Fibroblast of lung (primary cell): Measurements from ENCODE around the gene ATP10A. TPM values are rescaled to one million over a fixed set of nuclear protein-coding genes. Genes with fewer than 3 reads are reported as not detected.

Experiments used
- DNase-seq, 2 donors: peaks; one replicate each; pipeline versions ENCODE4 v3.0.0 to v3.0.0-alpha.2; 2010; ENCODE audit warnings: low read depth in 2 of 2
- H2AFZ ChIP-seq: 2 replicates; pipeline ENCODE4 v1.5.1; 2012; ENCODE audit warnings: low read length, control low read depth, inconsistent platforms
- H3K27ac ChIP-seq: 2 replicates; pipeline ENCODE4 v1.5.1; 2011; ENCODE audit warnings: low read length, control low read depth; ENCODE audit not compliant: insufficient read depth
- H3K27me3 ChIP-seq: 2 replicates; pipeline ENCODE4 v1.5.1; 2011; ENCODE audit warnings: mild to moderate bottlenecking, low read length; ENCODE audit not compliant: control insufficient read depth, insufficient read depth
- H3K36me3 ChIP-seq: 2 replicates; pipeline ENCODE4 v1.5.1; 2011; ENCODE audit warnings: low read length; ENCODE audit not compliant: control insufficient read depth, insufficient read depth
- H3K4me1 ChIP-seq: 2 replicates; pipeline ENCODE4 v1.5.1; 2011; ENCODE audit warnings: low read length; ENCODE audit not compliant: control insufficient read depth, insufficient read depth; ENCODE audit errors: extremely low read depth
- H3K4me2 ChIP-seq: 2 replicates; pipeline ENCODE4 v1.5.1; 2011; ENCODE audit warnings: low read length, control low read depth; ENCODE audit not compliant: insufficient read depth; ENCODE audit errors: extremely low read depth
- H3K4me3 ChIP-seq, 4 experiments: fragments of 200-600 bp in 1 of 4; sonication (generic) in 1 of 4; replicated peaks in 1 of 4; 2 replicates each; pipeline ENCODE4 v1.5.1; 2011 to 2016; ENCODE audit warnings: low read length in 4 of 4, low read depth in 3 of 4, mild to moderate bottlenecking in 3 of 4, control low read depth in 2 of 4, inconsistent platforms in 1 of 4, mixed read lengths in 1 of 4; ENCODE audit not compliant: insufficient read depth in 1 of 4; ENCODE audit errors: control extremely low read depth in 1 of 4
- H3K79me2 ChIP-seq: 2 replicates; pipeline ENCODE4 v1.5.1; 2012; ENCODE audit warnings: mild to moderate bottlenecking, low read length, inconsistent platforms; ENCODE audit not compliant: control insufficient read depth, insufficient read depth
- H3K9ac ChIP-seq: 2 replicates; pipeline ENCODE4 v1.5.1; 2011; ENCODE audit warnings: mild to moderate bottlenecking, low read length, control low read depth; ENCODE audit not compliant: insufficient read depth
- H3K9me3 ChIP-seq: 2 replicates; pipeline ENCODE4 v1.5.1; 2012; ENCODE audit warnings: low read depth, low read length; ENCODE audit not compliant: control insufficient read depth, insufficient read depth
- H4K20me1 ChIP-seq: 2 replicates; pipeline ENCODE4 v1.5.1; 2011; ENCODE audit warnings: low read length; ENCODE audit not compliant: control insufficient read depth, insufficient read depth; ENCODE audit errors: extremely low read depth
- EZH2 ChIP-seq: IDR thresholded peaks from 2 replicates; pipeline ENCODE4 v1.5.1; 2012; ENCODE audit warnings: low read length, control low read depth, mild to moderate bottlenecking; ENCODE audit errors: missing control alignments
- polyA plus RNA-seq, 2 donors: library from polyadenylated mRNA; depleted of rRNA in 1 of 2; stranded (reverse) in 1 of 2; unstranded in 1 of 2; fragments of >200 nt; gene quantifications; 2 replicates each; pipeline ENCODE4 v1.2.1, GENCODE V29; 2011 to 2012; ENCODE audit warnings: missing spikeins in 1 of 2
- total RNA-seq: library from RNA; depleted of rRNA; stranded (reverse); fragments of >200 nt; gene quantifications from 2 replicates; pipeline ENCODE4 v1.2.1, GENCODE V29; 2014
- TF ChIP-seq, protein P1 (sequence below), 2 donors: IDR thresholded peaks in 1 of 2; conservative IDR thresholded peaks in 1 of 2; 1 replicate in 1 of 2; 2 replicates in 1 of 2; pipeline ENCODE4 v1.5.1; 2011 to 2012; ENCODE audit warnings: low read length in 2 of 2, control low read depth in 1 of 2, inconsistent platforms in 1 of 2, low read depth in 1 of 2, mild to moderate bottlenecking in 1 of 2

The ATP10A gene
- total and polyA plus RNA-seq, 2 donors (not counting 1 experiment from before 2014, with no cell fraction given): 12.7 to 13.8 TPM

DNA sequence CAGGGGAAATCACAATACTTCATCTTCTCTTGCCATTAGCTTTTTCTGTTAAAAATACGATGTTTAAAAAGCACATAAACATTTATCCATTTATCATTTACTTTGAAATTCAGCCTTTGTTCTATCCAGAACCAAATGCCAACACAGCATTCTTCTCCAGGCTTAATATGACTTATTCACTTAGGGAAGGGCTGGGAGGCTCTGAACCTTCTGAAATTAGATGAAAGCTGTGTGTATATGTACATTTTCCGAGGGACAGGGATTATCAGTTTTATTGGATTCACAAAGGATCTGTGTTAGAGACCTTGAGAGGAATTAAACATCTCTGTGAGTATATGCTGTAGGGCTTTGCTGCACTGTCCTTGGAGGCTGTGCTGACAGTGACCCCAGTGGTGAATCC lies 213.7 kb downstream of the ATP10A start:
- no peak for DNase-seq
- no peaks in the 10 kb centered on the region for H3K79me2 ChIP-seq
- H3K9me3 ChIP-seq: no peaks in the 10 kb centered on the region
- H3K4me3 ChIP-seq: no peak overlapping the region
- no peak overlapping the region for H2AFZ ChIP-seq
- no peaks in the 10 kb centered on the region for H3K36me3 ChIP-seq
- no peak overlapping the region for H3K4me2 ChIP-seq
- TF ChIP-seq, protein P1, sequence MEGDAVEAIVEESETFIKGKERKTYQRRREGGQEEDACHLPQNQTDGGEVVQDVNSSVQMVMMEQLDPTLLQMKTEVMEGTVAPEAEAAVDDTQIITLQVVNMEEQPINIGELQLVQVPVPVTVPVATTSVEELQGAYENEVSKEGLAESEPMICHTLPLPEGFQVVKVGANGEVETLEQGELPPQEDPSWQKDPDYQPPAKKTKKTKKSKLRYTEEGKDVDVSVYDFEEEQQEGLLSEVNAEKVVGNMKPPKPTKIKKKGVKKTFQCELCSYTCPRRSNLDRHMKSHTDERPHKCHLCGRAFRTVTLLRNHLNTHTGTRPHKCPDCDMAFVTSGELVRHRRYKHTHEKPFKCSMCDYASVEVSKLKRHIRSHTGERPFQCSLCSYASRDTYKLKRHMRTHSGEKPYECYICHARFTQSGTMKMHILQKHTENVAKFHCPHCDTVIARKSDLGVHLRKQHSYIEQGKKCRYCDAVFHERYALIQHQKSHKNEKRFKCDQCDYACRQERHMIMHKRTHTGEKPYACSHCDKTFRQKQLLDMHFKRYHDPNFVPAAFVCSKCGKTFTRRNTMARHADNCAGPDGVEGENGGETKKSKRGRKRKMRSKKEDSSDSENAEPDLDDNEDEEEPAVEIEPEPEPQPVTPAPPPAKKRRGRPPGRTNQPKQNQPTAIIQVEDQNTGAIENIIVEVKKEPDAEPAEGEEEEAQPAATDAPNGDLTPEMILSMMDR (conservative IDR thresholded peaks at IDR 0.05 in 1 of 2, IDR thresholded peaks at IDR 0.05 in 1 of 2; ENCODE audit: low read depth in 1 of 2, low read length in 2 of 2): no peak
- TF ChIP-seq EZH2: no peak
- H3K27me3 ChIP-seq: no peaks in the 10 kb centered on the region
- no peak overlapping the region for H3K27ac ChIP-seq
- no peaks in the 10 kb centered on the region for H3K4me1 ChIP-seq
- H4K20me1 ChIP-seq: no peaks in the 10 kb centered on the region
- H3K9ac ChIP-seq: no peak overlapping the region

DNA sequence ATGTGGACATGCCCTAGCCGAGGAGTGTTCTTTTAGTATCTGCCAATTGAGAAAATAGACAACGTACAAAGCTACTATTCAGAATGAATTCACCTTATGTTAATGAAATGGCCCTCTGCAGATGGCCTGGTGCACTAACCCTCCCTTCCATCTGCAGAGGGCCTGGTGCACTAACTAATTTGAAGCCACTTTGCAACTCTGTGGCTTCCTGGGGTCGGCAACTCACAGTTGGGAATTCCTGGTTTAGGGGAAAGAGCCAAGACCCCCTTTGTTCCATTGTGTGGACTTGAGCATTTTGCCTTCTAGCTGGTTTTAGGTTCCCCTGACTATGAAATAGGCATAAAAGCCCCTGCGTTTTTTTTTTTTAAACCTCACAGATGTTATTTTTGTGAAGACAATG lies 220.0 kb downstream of the ATP10A start:
- Histone ChIP-seq H3K9ac (no peak overlapping the region), H2AFZ (no peak overlapping the region), H4K20me1 (no peaks in the 10 kb centered on the region), H3K36me3 (no peaks in the 10 kb centered on the region), H3K9me3 (no peaks in the 10 kb centered on the region), H3K4me1 (no peaks in the 10 kb centered on the region), H3K27ac (no peak overlapping the region), H3K27me3 (no peaks in the 10 kb centered on the region), H3K79me2 (no peaks in the 10 kb centered on the region), H3K4me2 (no peak overlapping the region), H3K4me3 (no peak overlapping the region)
- DNase-seq: no peak
- TF ChIP-seq EZH2: no peak
- TF ChIP-seq, protein P1 (conservative IDR thresholded peaks at IDR 0.05 in 1 of 2, IDR thresholded peaks at IDR 0.05 in 1 of 2; ENCODE audit: low read depth in 1 of 2, low read length in 2 of 2): no peak

DNA sequence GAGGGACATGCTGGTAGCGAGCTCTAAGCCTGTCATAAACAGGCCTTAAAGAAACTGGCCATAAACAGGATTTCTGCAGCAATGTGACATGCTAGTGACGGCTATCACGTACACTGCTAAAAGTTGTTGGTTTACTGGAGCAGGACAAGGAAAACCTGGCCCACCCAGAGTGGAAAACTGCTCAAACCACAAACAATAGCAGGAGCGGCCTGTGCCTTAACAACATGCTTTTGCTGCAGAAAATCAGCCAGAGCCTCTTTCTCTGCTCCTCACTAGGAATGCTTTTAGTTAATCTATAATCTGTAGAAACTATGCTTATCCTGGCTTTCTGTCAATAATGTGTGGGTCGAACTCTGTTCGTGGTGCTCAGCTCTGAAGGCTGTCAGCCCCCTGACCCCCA lies 221.4 kb downstream of the ATP10A start:
- TF ChIP-seq, protein P1 (conservative IDR thresholded peaks at IDR 0.05 in 1 of 2, IDR thresholded peaks at IDR 0.05 in 1 of 2; ENCODE audit: low read depth in 1 of 2, low read length in 2 of 2): no peak
- TF ChIP-seq EZH2: no peak
- Histone ChIP-seq H3K4me2 (no peak overlapping the region), H3K4me1 (no peaks in the 10 kb centered on the region), H3K27me3 (no peaks in the 10 kb centered on the region), H3K9me3 (no peaks in the 10 kb centered on the region), H3K79me2 (no peaks in the 10 kb centered on the region), H3K4me3 (no peak overlapping the region), H2AFZ (no peak overlapping the region), H3K9ac (no peak overlapping the region), H4K20me1 (no peaks in the 10 kb centered on the region), H3K27ac (no peak overlapping the region), H3K36me3 (no peaks in the 10 kb centered on the region)
- DNase-seq: no peak
